ENCODE results near the gene PDX1. TPM values are rescaled to one million over a fixed set of nuclear protein-coding genes. Genes with fewer than 3 reads are reported as not detected.
A peak's percentile ranks its signal among the peaks of the same experiment; 100 is the strongest.

Gene PDX1
- polyA plus RNA-seq, 1 of the 3 experiments (the other 2 are of a cell fraction), result not detected

DNA sequence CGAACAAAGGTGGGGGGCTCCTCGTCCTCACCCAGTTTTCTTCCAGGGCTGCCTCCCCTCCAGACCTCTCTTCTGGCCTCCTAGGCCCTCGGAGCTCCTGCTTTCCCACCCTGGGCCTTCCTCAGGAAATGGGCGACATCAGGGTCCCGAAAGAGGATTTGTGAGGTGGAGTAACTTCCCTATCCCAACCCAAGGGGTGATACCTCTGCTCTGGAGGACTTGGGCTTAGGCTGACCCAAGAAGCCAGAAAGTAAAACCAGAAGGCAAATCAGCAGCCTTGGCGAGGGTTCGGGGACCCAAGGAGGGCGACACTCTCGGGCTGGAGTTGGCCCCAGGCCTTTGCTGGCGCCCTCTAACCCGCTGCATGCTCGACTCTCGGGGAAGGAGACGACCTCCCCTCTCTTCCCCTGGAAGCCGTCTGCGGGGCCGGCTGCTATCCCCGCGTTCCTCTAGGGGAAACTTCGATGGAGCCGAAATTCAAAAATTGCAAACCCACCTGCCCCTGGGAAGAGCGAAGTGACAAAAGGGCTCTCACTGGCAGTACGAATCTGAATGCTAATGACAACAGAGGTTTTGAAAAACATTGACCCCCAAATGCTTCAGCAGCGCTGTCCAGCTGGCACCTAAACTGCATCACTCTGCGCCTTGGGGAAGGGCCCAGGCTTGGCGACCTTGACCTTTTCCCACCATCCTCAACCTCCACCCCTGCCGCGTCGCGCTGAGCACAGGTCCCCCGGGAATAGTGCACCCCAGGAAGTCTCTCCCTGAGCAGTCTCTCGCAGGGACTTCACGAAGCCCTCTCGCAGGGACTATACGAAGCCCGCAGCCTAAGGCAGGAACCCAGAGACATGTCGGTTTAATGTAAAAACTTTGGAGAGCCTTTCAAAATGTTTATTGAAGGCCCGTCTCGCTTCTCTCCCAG is 2.4 kb downstream of the PDX1 start:
- no peaks in the 10 kb centered on the region for H3K79me2 ChIP-seq (ENCODE audit: insufficient read depth)
- TF ChIP-seq, protein P1, sequence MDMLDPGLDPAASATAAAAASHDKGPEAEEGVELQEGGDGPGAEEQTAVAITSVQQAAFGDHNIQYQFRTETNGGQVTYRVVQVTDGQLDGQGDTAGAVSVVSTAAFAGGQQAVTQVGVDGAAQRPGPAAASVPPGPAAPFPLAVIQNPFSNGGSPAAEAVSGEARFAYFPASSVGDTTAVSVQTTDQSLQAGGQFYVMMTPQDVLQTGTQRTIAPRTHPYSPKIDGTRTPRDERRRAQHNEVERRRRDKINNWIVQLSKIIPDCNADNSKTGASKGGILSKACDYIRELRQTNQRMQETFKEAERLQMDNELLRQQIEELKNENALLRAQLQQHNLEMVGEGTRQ (IDR thresholded peaks at IDR 0.05; ENCODE audit: borderline replicate concordance, low read depth, low read length), result no peak
- TF ChIP-seq RCOR1 (IDR thresholded peaks at IDR 0.05; ENCODE audit: low read length) (no peak), FOXJ3 (CRISPR knock-in tag; IDR thresholded peaks at IDR 0.05) (no peak), YY1 (IDR thresholded peaks at IDR 0.05; ENCODE audit: low read depth) (no peak)
- H3K9me3 ChIP-seq, result no peaks in the 10 kb centered on the region
- H3K27ac ChIP-seq (ENCODE audit: low read depth in 2 of 2, low read length in 1 of 2), result no peak overlapping the region
- ChIA-PET POLR2A (no interaction called here), CTCF (interaction anchor here (2.5 kb wide), 1 partner anchor 32 kb away, joined by 12 read pairs; no protein-coding TSS in a partner anchor)
- peaks cover 98% of the 10 kb centered on the region for H3K27me3 ChIP-seq (ENCODE audit: insufficient read depth)
- DNase-seq, result peak; percentile 24
- H3K9me2 ChIP-seq, result no peaks in the 10 kb centered on the region
- H4K20me1 ChIP-seq (ENCODE audit: insufficient read depth), result no peaks in the 10 kb centered on the region
- no peaks in the 10 kb centered on the region for H3F3A ChIP-seq (replicated peaks; ENCODE audit: insufficient read depth)
- no peak overlapping the region for H3K9ac ChIP-seq
- H2AFZ ChIP-seq (ENCODE audit: low read depth), result no peak overlapping the region
- 8% methylated on average over 26 of the region's 39 CpGs for WGBS (ENCODE audit: low lambda C conversion rate)
- H3K4me1 ChIP-seq (ENCODE audit: control insufficient read depth in 1 of 2, insufficient read depth in 2 of 2, low read depth in 1 of 2, low read length in 1 of 2), result no peaks in the 10 kb centered on the region
- no peaks in the 10 kb centered on the region for H3K36me3 ChIP-seq (replicated peaks in 1 of 2; ENCODE audit: control insufficient read depth in 1 of 2, insufficient read depth in 2 of 2, low read length in 1 of 2)
- H3K4me3 ChIP-seq (ENCODE audit: low read depth in 2 of 2, low read length in 1 of 2), result no peak overlapping the region
- H3K4me2 ChIP-seq, result no peak overlapping the region

DNA sequence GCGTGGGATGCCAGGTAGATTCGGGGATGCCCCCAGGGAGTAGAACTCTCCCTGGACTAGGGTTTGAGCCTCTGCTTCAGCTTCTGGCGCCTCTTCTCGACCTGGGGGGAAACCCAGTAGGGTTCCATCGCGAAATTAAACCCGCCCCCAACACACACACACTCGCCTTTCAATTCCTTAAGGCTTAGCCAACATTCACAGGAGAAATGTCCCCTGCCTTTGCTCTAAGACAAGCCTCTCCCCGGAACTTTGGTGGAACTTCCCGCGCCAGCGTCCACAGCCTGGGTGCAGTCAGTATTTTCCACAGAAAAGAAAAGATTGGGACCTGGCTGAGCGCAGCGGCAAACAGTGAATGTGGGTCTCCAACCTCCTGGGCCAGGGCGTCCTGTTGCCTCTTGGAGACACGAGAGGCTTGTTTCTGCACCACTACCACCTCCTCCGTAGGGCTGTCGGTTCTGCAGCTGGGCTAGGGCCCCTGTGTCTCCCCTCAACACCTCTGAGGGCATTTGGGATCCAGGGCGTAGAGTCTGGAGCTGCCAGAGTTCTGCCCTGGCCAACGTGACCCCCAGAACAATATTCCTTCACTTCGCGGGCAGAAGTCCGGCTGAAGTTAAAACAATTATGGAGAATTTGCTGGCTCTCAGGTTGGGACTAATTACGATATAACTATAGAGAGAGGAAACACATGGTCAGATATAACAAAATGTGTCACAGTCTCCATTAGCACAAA is 3.2 kb downstream of the PDX1 start:
- TF ChIP-seq SIN3A (IDR thresholded peaks at IDR 0.05; ENCODE audit: borderline replicate concordance, low read depth, low read length) (no peak), REST (IDR thresholded peaks at IDR 0.05; ENCODE audit: low read depth, low read length) (no peak), JUND (IDR thresholded peaks at IDR 0.05) (no peak), EZH2phosphoT487 (IDR thresholded peaks at IDR 0.05; ENCODE audit: borderline replicate concordance, low read depth) (no peak), RFX5 (IDR thresholded peaks at IDR 0.05; ENCODE audit: low read length) (no peak), PBX3 (IDR thresholded peaks at IDR 0.05) (no peak), TEAD4 (IDR thresholded peaks at IDR 0.05; ENCODE audit: borderline replicate concordance, insufficient read depth) (no peak)
- TF ChIP-seq, protein P2, sequence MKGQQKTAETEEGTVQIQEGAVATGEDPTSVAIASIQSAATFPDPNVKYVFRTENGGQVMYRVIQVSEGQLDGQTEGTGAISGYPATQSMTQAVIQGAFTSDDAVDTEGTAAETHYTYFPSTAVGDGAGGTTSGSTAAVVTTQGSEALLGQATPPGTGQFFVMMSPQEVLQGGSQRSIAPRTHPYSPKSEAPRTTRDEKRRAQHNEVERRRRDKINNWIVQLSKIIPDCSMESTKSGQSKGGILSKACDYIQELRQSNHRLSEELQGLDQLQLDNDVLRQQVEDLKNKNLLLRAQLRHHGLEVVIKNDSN (IDR thresholded peaks at IDR 0.05; ENCODE audit: borderline replicate concordance, low read depth), result no peak
- TF ChIP-seq, protein P3, sequence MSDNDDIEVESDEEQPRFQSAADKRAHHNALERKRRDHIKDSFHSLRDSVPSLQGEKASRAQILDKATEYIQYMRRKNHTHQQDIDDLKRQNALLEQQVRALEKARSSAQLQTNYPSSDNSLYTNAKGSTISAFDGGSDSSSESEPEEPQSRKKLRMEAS (IDR thresholded peaks at IDR 0.05; ENCODE audit: low read depth), result no peak
- Histone ChIP-seq H3K4me1 (ENCODE audit: control insufficient read depth in 1 of 2, insufficient read depth in 2 of 2, low read depth in 1 of 2, low read length in 1 of 2) (no peaks in the 10 kb centered on the region), H3K79me2 (ENCODE audit: insufficient read depth) (no peaks in the 10 kb centered on the region), H3K27ac (ENCODE audit: low read depth in 2 of 2, low read length in 1 of 2) (no peak overlapping the region), H3K9me3 (no peaks in the 10 kb centered on the region), H3F3A (replicated peaks; ENCODE audit: insufficient read depth) (no peaks in the 10 kb centered on the region), H2AFZ (ENCODE audit: low read depth) (no peak overlapping the region), H3K4me2 (no peak overlapping the region), H3K36me3 (replicated peaks in 1 of 2; ENCODE audit: control insufficient read depth in 1 of 2, insufficient read depth in 2 of 2, low read length in 1 of 2) (no peaks in the 10 kb centered on the region), H3K4me3 (ENCODE audit: low read depth in 2 of 2, low read length in 1 of 2) (no peak overlapping the region), H3K27me3 (ENCODE audit: insufficient read depth) (peaks cover 98% of the 10 kb centered on the region), H3K9ac (no peak overlapping the region), H3K9me2 (no peaks in the 10 kb centered on the region), H4K20me1 (ENCODE audit: insufficient read depth) (no peaks in the 10 kb centered on the region)
- WGBS (ENCODE audit: low lambda C conversion rate), result 8% methylated on average over 24 of the region's 24 CpGs
- CTCF ChIA-PET, result interaction anchor here (1.5 to 1.6 kb wide), 2 partner anchors 30 to 561 kb away, joined by 3 to 4 read pairs; no protein-coding TSS in a partner anchor
- POLR2A ChIA-PET, result no interaction called here
- DNase-seq, result no peak
